Lung (tissue), 12 donors: ENCODE results near the gene GLIS2. TPM values are rescaled to one million over a fixed set of nuclear protein-coding genes. Genes with fewer than 3 reads are reported as not detected.

Experiments
- ATAC-seq: fragments of 200-7000 bp; cut with Tn5 transposase; one replicate; pipeline ENCODE4 v1.9.1; 2020; ENCODE audit warnings: moderate number of reproducible peaks; ENCODE audit not compliant: insufficient read depth, low FRiP score
- DNase-seq, 3 donors: peaks; one replicate each; pipeline ENCODE4 v3.0.0-alpha.2; 2013 to 2017
- H3K27ac ChIP-seq, 2 donors: one replicate each; pipeline ENCODE4 v1.5.1; 2013; ENCODE audit warnings: mild to moderate bottlenecking in 2 of 2, moderate library complexity in 2 of 2, control low read depth in 1 of 2, inconsistent platforms in 1 of 2, low read depth in 1 of 2, low read length in 1 of 2
- H3K27me3 ChIP-seq, 3 donors: one replicate each; pipeline ENCODE4 v1.5.1; 2013; ENCODE audit warnings: low read length in 2 of 3; ENCODE audit not compliant: control insufficient read depth in 3 of 3, insufficient read depth in 3 of 3
- H3K36me3 ChIP-seq, 4 donors: one replicate each; pipeline ENCODE4 v1.5.1; 2013; ENCODE audit warnings: low read length in 4 of 4, mild to moderate bottlenecking in 1 of 4, moderate library complexity in 1 of 4; ENCODE audit not compliant: control insufficient read depth in 4 of 4, insufficient read depth in 4 of 4
- H3K4me1 ChIP-seq, 5 donors: one replicate each; pipeline ENCODE4 v1.5.1; 2013; ENCODE audit warnings: low read length in 5 of 5, mild to moderate bottlenecking in 2 of 5, moderate library complexity in 1 of 5; ENCODE audit not compliant: control insufficient read depth in 5 of 5, insufficient read depth in 5 of 5
- H3K4me3 ChIP-seq: one replicate; pipeline ENCODE4 v1.5.1; 2013; ENCODE audit warnings: mild to moderate bottlenecking, control low read depth, moderate library complexity
- H3K9ac ChIP-seq, 2 donors: one replicate each; pipeline ENCODE4 v1.5.1; 2013; ENCODE audit warnings: low read length in 2 of 2, control low read depth in 1 of 2; ENCODE audit not compliant: insufficient read depth in 1 of 2
- H3K9me3 ChIP-seq, 4 donors: one replicate each; pipeline ENCODE4 v1.5.1; 2013; ENCODE audit warnings: low read length in 3 of 4, mild to moderate bottlenecking in 1 of 4, moderate library complexity in 1 of 4; ENCODE audit not compliant: control insufficient read depth in 4 of 4, insufficient read depth in 3 of 4
- CTCF ChIP-seq: IDR thresholded peaks from 2 replicates; pipeline ENCODE4 v1.5.1; 2012; ENCODE audit warnings: mild to moderate bottlenecking; ENCODE audit errors: control extremely low read depth, extremely low read depth
- WGBS, 2 donors: extraction: QIAGEN DNeasy Blood & Tissue Kit; methylation state at CpG; one replicate each; pipeline ENCODE4 v1.1.7; 2013; 5-methylcytosine and 5-hydroxymethylcytosine counted together
- polyA plus RNA-seq, 2 donors: library from polyadenylated mRNA; stranded (reverse); fragments of 200-250 nt; gene quantifications; one replicate each; pipeline ENCODE4 v1.2.1, GENCODE V29; 2013
- total RNA-seq, 2 donors: library from RNA; depleted of rRNA in 1 of 2; stranded (reverse); fragments of >200 nt in 1 of 2; gene quantifications; one replicate each; pipeline ENCODE4 v1.2.1, GENCODE V29; 2014 to 2021
- donor health status: control.
- donor health status: control.
- donor health status: Bipolar disorder and iron deficiency.
- donor health status: healthy.
- donor health status: DM: yes; HTN: yes; CAD: no.

The GLIS2 gene
- total and polyA plus RNA-seq, 4 donors = 8.8 to 25.5 (median 14.9) TPM

- H3K4me3 ChIP-seq = no peak overlapping the region
These were observed 2.0 kb upstream of the GLIS2 start for GRCh38 chr16:4313563-4314531.

GRCh38 chr16:4314532-4315185 is 1.2 kb upstream of the GLIS2 start:
- H3K4me1 ChIP-seq = peaks cover 6 to 38% (median 29%) of the 10 kb centered on the region in 5 donors
- TF ChIP-seq CTCF = no peak
- H3K9me3 ChIP-seq = no peaks in the 10 kb centered on the region
- peak overlapping the region; percentile 75 to 94 for H3K27ac ChIP-seq
- no peaks in the 10 kb centered on the region for H3K27me3 ChIP-seq
- peak overlapping the region; percentile 49 for H3K4me3 ChIP-seq
- ATAC-seq (no peak), DNase-seq (peak; percentile 68 to 75 (median 70))
- no peaks in the 10 kb centered on the region for H3K36me3 ChIP-seq
- H3K9ac ChIP-seq = peak overlapping the region in 1 of 2 donors; percentile 2
- 3 to 4% methylated on average over 32 to 33 of the region's 33 CpGs for WGBS, 2 donors

More at GRCh38 chr16:4313563-4314531, 2.0 kb upstream of the GLIS2 start:
- peak overlapping the region in 1 of 2 donors; percentile 21 for H3K27ac ChIP-seq
- peaks cover 6 to 29% (median 22%) of the 10 kb centered on the region in 5 donors for H3K4me1 ChIP-seq
- no peaks in the 10 kb centered on the region for H3K27me3 ChIP-seq
- DNase-seq (peak; percentile 56 to 73 (median 72)), ATAC-seq (peak; percentile 8)
- no peaks in the 10 kb centered on the region for H3K36me3 ChIP-seq
- 13 to 16% methylated on average over 43 of the region's 43 CpGs for WGBS, 2 donors
- H3K9ac ChIP-seq = no peak overlapping the region
- no peaks in the 10 kb centered on the region for H3K9me3 ChIP-seq
- TF ChIP-seq CTCF = peak; percentile 23

GRCh38 chr16:4316108-4316863 is 419 bp downstream of the GLIS2 start:
- peak overlapping the region; percentile 79 to 94 for H3K27ac ChIP-seq
- peak overlapping the region; percentile 78 for H3K4me3 ChIP-seq
- DNase-seq (peak in 2 of 3 donors; percentile 43 to 49), ATAC-seq (no peak)
- WGBS, 2 donors = 2 to 29% methylated on average over 15 to 84 of the region's 93 CpGs
- no peaks in the 10 kb centered on the region for H3K36me3 ChIP-seq
- H3K9me3 ChIP-seq = no peaks in the 10 kb centered on the region
- H3K4me1 ChIP-seq = peaks cover 6 to 54% (median 45%) of the 10 kb centered on the region in 5 donors
- TF ChIP-seq CTCF = no peak
- H3K9ac ChIP-seq = no peak overlapping the region
- no peaks in the 10 kb centered on the region for H3K27me3 ChIP-seq
